CD14-positive monocyte (primary cell): ENCODE measurements around the gene NDUFS6. TPM values are rescaled to one million over a fixed set of nuclear protein-coding genes. Genes with fewer than 3 reads are reported as not detected.
A peak's percentile ranks its signal among the peaks of the same experiment; 100 is the strongest.

Source experiments
- DNase-seq, 3 donors: peaks; one replicate each; pipeline ENCODE4 v3.0.0-alpha.2; 2011 to 2022
- H2AFZ ChIP-seq: 2 replicates; pipeline ENCODE4 v1.6.0; 2012; ENCODE audit warnings: mild to moderate bottlenecking, low read depth, low read length, inconsistent platforms; ENCODE audit not compliant: insufficient read depth, poor library complexity, severe bottlenecking
- H3K27ac ChIP-seq, 2 donors: 1 replicate in 1 of 2; 2 replicates in 1 of 2; pipeline ENCODE4 v1.5.1; 2012 to 2013; ENCODE audit warnings: low read length in 2 of 2, control low read depth in 1 of 2, inconsistent platforms in 1 of 2, low read depth in 1 of 2, mild to moderate bottlenecking in 1 of 2
- H3K27me3 ChIP-seq, 2 donors: one replicate each; pipeline versions ENCODE4 v1.6.0 to v1.6.1; 2011 to 2013; ENCODE audit warnings: low read length in 2 of 2; ENCODE audit not compliant: control insufficient read depth in 2 of 2, insufficient read depth in 2 of 2
- H3K36me3 ChIP-seq, 2 donors: replicated peaks in 1 of 2; 1 replicate in 1 of 2; 2 replicates in 1 of 2; pipeline versions ENCODE4 v1.5.1 to v1.6.1; 2012 to 2013; ENCODE audit warnings: low read length in 2 of 2, control low read depth in 1 of 2, inconsistent platforms in 1 of 2, mild to moderate bottlenecking in 1 of 2; ENCODE audit not compliant: insufficient read depth in 2 of 2, control insufficient read depth in 1 of 2
- H3K4me1 ChIP-seq, 2 donors: 1 replicate in 1 of 2; 2 replicates in 1 of 2; pipeline versions ENCODE4 v1.5.1 to v1.6.1; 2012 to 2013; ENCODE audit warnings: low read length in 2 of 2, control low read depth in 1 of 2, inconsistent platforms in 1 of 2, mild to moderate bottlenecking in 1 of 2, moderate library complexity in 1 of 2; ENCODE audit not compliant: insufficient read depth in 2 of 2, control insufficient read depth in 1 of 2
- H3K4me2 ChIP-seq: replicated peaks from 2 replicates; pipeline ENCODE3; 2012; ENCODE audit warnings: low read length, moderate library complexity, mild to moderate bottlenecking; ENCODE audit not compliant: poor library complexity, severe bottlenecking; ENCODE audit errors: extremely low read depth
- H3K4me3 ChIP-seq, 3 experiments: fragments of 200-600 bp in 1 of 3; sonication (generic) in 1 of 3; replicated peaks in 1 of 3; 1 replicate in 2 of 3; 2 replicates in 1 of 3; pipeline ENCODE4 v1.5.1; 2011 to 2013; ENCODE audit warnings: low read length in 3 of 3, mild to moderate bottlenecking in 3 of 3, control low read depth in 2 of 3, low read depth in 2 of 3, inconsistent platforms in 1 of 3, moderate library complexity in 1 of 3
- H3K79me2 ChIP-seq: 2 replicates; pipeline ENCODE4 v1.6.0; 2012; ENCODE audit warnings: mild to moderate bottlenecking, control low read depth, inconsistent platforms, low read length, moderate library complexity; ENCODE audit not compliant: insufficient read depth
- H3K9ac ChIP-seq: 2 replicates; pipeline ENCODE4 v1.6.0; 2017; ENCODE audit warnings: low read length, mild to moderate bottlenecking; ENCODE audit not compliant: insufficient read depth, poor library complexity, severe bottlenecking
- H3K9me3 ChIP-seq, 2 donors: replicated peaks in 1 of 2; 1 replicate in 1 of 2; 2 replicates in 1 of 2; pipeline versions ENCODE4 v1.5.1 to v1.6.1; 2012 to 2013; ENCODE audit warnings: low read length in 2 of 2, control low read depth in 1 of 2; ENCODE audit not compliant: control insufficient read depth in 1 of 2, insufficient read depth in 1 of 2
- H4K20me1 ChIP-seq: 2 replicates; pipeline ENCODE4 v1.6.0; 2012; ENCODE audit warnings: mild to moderate bottlenecking, low read length, control low read depth, moderate library complexity; ENCODE audit not compliant: insufficient read depth
- H3K27ac Mint-ChIP-seq, 7 donors: one replicate each; pipeline ENCODE4 v1.8.0; 2020; ENCODE audit warnings: mild to moderate bottlenecking in 7 of 7, mixed read lengths in 7 of 7, moderate library complexity in 6 of 7, inconsistent platforms in 2 of 7
- H3K27me3 Mint-ChIP-seq, 3 donors: one replicate each; pipeline ENCODE4 v1.8.0; 2021 to 2022; ENCODE audit warnings: low read depth in 3 of 3, mild to moderate bottlenecking in 3 of 3, mixed read lengths in 3 of 3, moderate library complexity in 3 of 3, inconsistent platforms in 1 of 3
- H3K36me3 Mint-ChIP-seq, 2 donors: one replicate each; pipeline ENCODE4 v1.8.0; 2020; ENCODE audit warnings: mixed read lengths in 2 of 2, inconsistent platforms in 1 of 2, mild to moderate bottlenecking in 1 of 2
- H3K4me1 Mint-ChIP-seq: one replicate; pipeline ENCODE4 v1.8.0; 2020; ENCODE audit warnings: mild to moderate bottlenecking, mixed read lengths
- H3K4me3 Mint-ChIP-seq, 2 donors: one replicate each; pipeline ENCODE4 v1.8.0; 2020; ENCODE audit warnings: mild to moderate bottlenecking in 2 of 2, mixed read lengths in 2 of 2, moderate library complexity in 1 of 2
- H3K9me3 Mint-ChIP-seq, 7 donors: one replicate each; pipeline ENCODE4 v1.8.0; 2020 to 2022; ENCODE audit warnings: mixed read lengths in 7 of 7, mild to moderate bottlenecking in 6 of 7, moderate library complexity in 6 of 7, inconsistent platforms in 2 of 7
- CTCF ChIP-seq: fragments of 200-600 bp; IDR thresholded peaks from one replicate; pipeline ENCODE4 v1.8.0; 2022; ENCODE audit warnings: antibody characterized with exemption, mild to moderate bottlenecking
- WGBS: methylation state at CpG from one replicate; pipeline ENCODE4 v1.1.5; 2013; ENCODE audit warnings: missing lambda C conversion rate; ENCODE audit not compliant: insufficient coverage; 5-methylcytosine and 5-hydroxymethylcytosine counted together
- intact Hi-C, 2 donors: fragments of 100-400 bp; cut with micrococcal nuclease; formaldehyde crosslinking; loops; one replicate each; pipeline versions ENCODE4 v1.15.0 to v1.15.1; 2023
- polyA plus RNA-seq, 3 donors: library from polyadenylated mRNA; depleted of rRNA in 1 of 3; unstranded in 2 of 3; stranded (reverse) in 1 of 3; fragments of 300-500 nt in 2 of 3; fragments of >200 nt in 1 of 3; fragmentation: Illumina TruSeq in 2 of 3; gene quantifications; 1 replicate in 2 of 3; 2 replicates in 1 of 3; pipeline ENCODE4 v1.2.3, GENCODE V29; 2012 to 2021

Gene NDUFS6
- polyA plus RNA-seq, 3 donors, result 20.5 to 62.3 (median 62.2) TPM

- H3K4me1 Mint-ChIP-seq, result no peaks in the 10 kb centered on the region
- no peak overlapping the region for H3K9ac ChIP-seq
- TF ChIP-seq CTCF, result no peak
- H3K36me3 Mint-ChIP-seq, result peaks cover 40 to 57% of the 10 kb centered on the region in 2 donors
- peaks cover 0 to 2% (median 0%) of the 10 kb centered on the region in 7 donors for H3K9me3 Mint-ChIP-seq
- no peak overlapping the region for H3K4me3 ChIP-seq
- H4K20me1 ChIP-seq, result no peaks in the 10 kb centered on the region
- H3K9me3 ChIP-seq, result no peaks in the 10 kb centered on the region
- H3K4me3 Mint-ChIP-seq, result no peak overlapping the region
- 99% methylated on average over 24 of the region's 27 CpGs for WGBS
- intact Hi-C loops, result no loop called here
- no peaks in the 10 kb centered on the region for H3K4me1 ChIP-seq
- no peak overlapping the region for H3K27ac ChIP-seq
- no peak for DNase-seq
- H3K36me3 ChIP-seq, result peaks cover 31% of the 10 kb centered on the region in 2 donors
- no peak overlapping the region for H3K4me2 ChIP-seq
- no peaks in the 10 kb centered on the region for H3K27me3 ChIP-seq
- no peak overlapping the region for H2AFZ ChIP-seq
- peaks cover 0 to 5% (median 4%) of the 10 kb centered on the region in 3 donors for H3K27me3 Mint-ChIP-seq
- no peaks in the 10 kb centered on the region for H3K79me2 ChIP-seq
- peak overlapping the region in 1 of 7 donors; percentile 79 for H3K27ac Mint-ChIP-seq
Measured at GRCh38 chr5:1824903-1825841, 24.0 kb downstream of the NDUFS6 start.

- Histone ChIP-seq H2AFZ (no peak overlapping the region), H3K36me3 (peaks cover 18 to 19% of the 10 kb centered on the region in 2 donors), H3K4me1 (no peaks in the 10 kb centered on the region), H3K27me3 (no peaks in the 10 kb centered on the region), H3K27ac (no peak overlapping the region), H3K4me2 (no peak overlapping the region), H3K9ac (no peak overlapping the region), H4K20me1 (no peaks in the 10 kb centered on the region), H3K9me3 (no peaks in the 10 kb centered on the region), H3K79me2 (no peaks in the 10 kb centered on the region), H3K4me3 (no peak overlapping the region)
- Mint-ChIP-seq H3K4me3 (no peak overlapping the region), H3K27me3 (peaks cover 0 to 6% (median 4%) of the 10 kb centered on the region in 3 donors), H3K9me3 (peaks cover 0 to 2% (median 0%) of the 10 kb centered on the region in 7 donors), H3K27ac (no peak overlapping the region), H3K36me3 (peaks cover 27 to 45% of the 10 kb centered on the region in 2 donors), H3K4me1 (no peaks in the 10 kb centered on the region)
- DNase-seq, result no peak
- WGBS, result 87% methylated on average over 18 of the region's 26 CpGs
- intact Hi-C loops, result no loop called here
- no peak for TF ChIP-seq CTCF
Measured at GRCh38 chr5:1826235-1826980, 25.2 kb downstream of the NDUFS6 start.
